ENCODE measurements around the gene PATZ1. TPM values are rescaled to one million over a fixed set of nuclear protein-coding genes. Genes with fewer than 3 reads are reported as not detected.

Gene PATZ1
- total RNA-seq, 1 experiment from 2014 or later = 14.7 TPM

GRCh38 chr22:31344256-31344577 lies 1.9 kb downstream of the PATZ1 start:
- no peak for DNase-seq (ENCODE audit: extremely low read depth, low read depth)

GRCh38 chr22:31343235-31344191 lies 2.6 kb downstream of the PATZ1 start:
- DNase-seq (ENCODE audit: extremely low read depth, low read depth) = no peak

GRCh38 chr22:31342389-31343140 lies 3.6 kb downstream of the PATZ1 start:
- DNase-seq (ENCODE audit: extremely low read depth, low read depth) = no peak

GRCh38 chr22:31341386-31342088 lies 4.6 kb downstream of the PATZ1 start:
- no peak for DNase-seq (ENCODE audit: extremely low read depth, low read depth)

GRCh38 chr22:31340765-31341247 lies 5.3 kb downstream of the PATZ1 start:
- no peak for DNase-seq (ENCODE audit: extremely low read depth, low read depth)

- DNase-seq (ENCODE audit: extremely low read depth, low read depth) = no peak
These were observed 5.8 kb downstream of the PATZ1 start for GRCh38 chr22:31340360-31340759.

- DNase-seq (ENCODE audit: extremely low read depth, low read depth) = no peak
These were observed 6.9 kb downstream of the PATZ1 start for GRCh38 chr22:31339148-31339832.

GRCh38 chr22:31337178-31337577 lies 9.0 kb downstream of the PATZ1 start:
- no peak for DNase-seq (ENCODE audit: extremely low read depth, low read depth)

- DNase-seq (ENCODE audit: extremely low read depth, low read depth) = no peak
These were observed 11.8 kb downstream of the PATZ1 start for GRCh38 chr22:31334329-31334728.

- DNase-seq (ENCODE audit: extremely low read depth, low read depth) = no peak
These were observed 12.5 kb downstream of the PATZ1 start for GRCh38 chr22:31333641-31334040.

- no peak for DNase-seq (ENCODE audit: extremely low read depth, low read depth)
These were observed 13.3 kb downstream of the PATZ1 start for GRCh38 chr22:31332886-31333285.

- no peak for DNase-seq (ENCODE audit: extremely low read depth, low read depth)
These were observed 14.1 kb downstream of the PATZ1 start for GRCh38 chr22:31332010-31332409.

GRCh38 chr22:31329453-31330215 lies 16.5 kb downstream of the PATZ1 start:
- DNase-seq (ENCODE audit: extremely low read depth, low read depth) = no peak

GRCh38 chr22:31329029-31329428 lies 17.1 kb downstream of the PATZ1 start:
- no peak for DNase-seq (ENCODE audit: extremely low read depth, low read depth)

- no peak for DNase-seq (ENCODE audit: extremely low read depth, low read depth)
These were observed 17.6 kb downstream of the PATZ1 start for GRCh38 chr22:31328544-31328960.

GRCh38 chr22:31327806-31328543 lies 18.2 kb downstream of the PATZ1 start:
- DNase-seq (ENCODE audit: extremely low read depth, low read depth) = no peak

GRCh38 chr22:31326877-31327276 lies 19.3 kb downstream of the PATZ1 start:
- no peak for DNase-seq (ENCODE audit: extremely low read depth, low read depth)

GRCh38 chr22:31323578-31324550 lies 22.3 kb downstream of the PATZ1 start:
- no peak for DNase-seq (ENCODE audit: extremely low read depth, low read depth)
